Ureter (tissue), 1 donor: ENCODE data around the gene MTG2. TPM values are rescaled to one million over a fixed set of nuclear protein-coding genes. Genes with fewer than 3 reads are reported as not detected.

ENCODE experiments used
- DNase-seq: peaks from one replicate; pipeline ENCODE4 v3.0.0-alpha.2; 2020; ENCODE audit warnings: low spot score
- total RNA-seq: library from RNA; stranded (reverse); gene quantifications from one replicate; pipeline ENCODE4 v1.2.4, GENCODE V29; 2023
- donor health status: DM: yes; HTN: yes; CAD: no.

MTG2 gene
- total RNA-seq, 1 donor from 2014 or later = 35.5 TPM

DNA sequence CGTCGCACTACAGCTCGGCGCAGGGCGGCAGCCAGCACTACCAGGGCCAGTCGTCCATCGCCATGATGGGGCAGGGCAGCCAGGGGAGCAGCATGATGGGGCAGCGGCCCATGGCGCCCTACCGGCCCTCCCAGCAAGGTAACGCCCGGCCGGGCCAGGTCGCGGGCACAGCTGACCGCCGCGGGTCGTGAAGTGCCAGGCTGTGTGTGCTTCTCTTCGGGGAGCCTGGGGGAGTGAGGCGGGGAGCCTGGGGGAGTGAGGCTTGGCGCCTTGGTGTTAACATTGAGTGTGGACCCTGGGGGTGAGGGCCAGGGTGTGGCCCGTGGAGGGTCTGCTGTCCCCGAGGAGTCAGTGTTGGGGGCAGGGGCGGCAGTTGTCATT lies 19.4 kb upstream of the MTG2 start:
- DNase-seq = no peak

DNA sequence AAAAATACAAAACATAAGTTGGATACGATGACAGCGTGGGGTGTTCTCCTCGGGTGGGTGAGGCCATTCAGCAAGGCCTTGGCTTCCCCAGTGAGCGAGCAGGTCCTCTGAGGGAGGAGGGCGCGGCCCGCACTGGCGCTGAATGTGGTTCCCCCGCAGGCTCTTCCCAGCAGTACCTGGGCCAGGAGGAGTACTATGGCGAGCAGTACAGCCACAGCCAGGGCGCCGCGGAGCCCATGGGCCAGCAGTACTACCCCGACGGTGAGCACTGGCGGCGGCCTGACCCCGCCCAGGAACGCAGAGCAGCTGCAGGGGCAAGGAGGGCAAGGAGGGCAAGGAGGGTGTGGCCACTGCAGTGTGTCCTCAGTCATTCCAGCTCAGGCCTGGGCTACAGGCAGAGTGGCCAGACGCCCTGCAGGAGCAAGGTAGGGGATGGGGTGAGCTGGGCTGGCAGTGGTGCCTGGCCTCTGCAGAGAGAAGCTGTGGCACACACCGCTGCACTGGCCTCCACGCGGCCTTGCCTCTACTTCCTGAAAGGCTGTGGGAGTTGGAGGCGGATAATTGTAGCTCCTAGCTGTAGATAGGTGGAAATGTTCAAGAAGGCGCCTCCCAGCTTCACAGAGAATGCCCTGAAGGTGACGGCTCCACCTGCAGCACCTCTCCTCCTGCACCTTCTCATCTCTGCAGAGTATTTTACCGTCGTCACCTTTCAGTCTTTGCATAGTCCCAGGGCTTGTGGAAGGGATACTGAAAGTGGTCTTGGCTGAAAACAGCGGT lies 18.7 kb upstream of the MTG2 start:
- DNase-seq = no peak

DNA sequence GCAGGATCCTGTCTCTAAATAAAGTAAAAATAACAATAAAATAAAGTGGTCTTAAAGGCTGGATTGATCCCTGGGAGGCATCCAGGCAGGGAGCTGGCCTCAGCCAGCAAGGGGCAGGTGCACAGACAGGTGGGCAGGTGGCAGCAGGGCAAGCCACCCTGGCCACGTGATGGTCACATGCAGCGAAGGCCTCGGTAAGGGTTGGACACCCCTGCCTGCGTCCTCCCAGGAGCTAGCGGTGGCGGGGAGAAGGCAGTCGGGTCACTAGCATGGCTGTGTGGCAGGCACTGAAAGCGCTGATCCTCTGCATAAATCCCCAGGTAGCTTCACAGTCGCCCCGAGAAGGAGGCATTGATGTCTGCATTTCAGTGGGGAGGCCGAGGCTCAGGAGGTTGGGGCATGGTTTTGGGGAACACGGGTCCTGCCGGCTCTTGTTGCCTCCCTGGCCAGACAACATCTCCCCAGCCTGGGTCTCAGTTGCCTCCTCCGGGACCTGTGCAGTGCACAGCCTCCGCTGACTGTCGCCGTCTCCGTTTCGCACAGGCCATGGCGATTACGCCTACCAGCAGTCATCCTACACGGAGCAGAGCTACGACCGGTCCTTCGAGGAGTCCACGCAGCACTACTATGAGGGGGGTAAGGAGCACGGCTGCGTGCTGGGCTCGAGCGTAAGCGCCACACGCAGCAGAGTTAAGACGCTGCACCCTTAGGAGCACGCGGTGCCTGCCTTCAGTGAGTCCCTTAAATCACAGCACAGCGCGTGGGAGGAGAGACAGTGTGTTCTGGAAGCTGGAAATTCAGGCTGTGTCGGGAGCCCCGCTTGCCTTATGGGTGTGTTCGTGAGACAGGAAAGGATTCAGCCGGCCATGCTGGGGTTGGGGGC lies 17.7 kb upstream of the MTG2 start:
- no peak for DNase-seq

DNA sequence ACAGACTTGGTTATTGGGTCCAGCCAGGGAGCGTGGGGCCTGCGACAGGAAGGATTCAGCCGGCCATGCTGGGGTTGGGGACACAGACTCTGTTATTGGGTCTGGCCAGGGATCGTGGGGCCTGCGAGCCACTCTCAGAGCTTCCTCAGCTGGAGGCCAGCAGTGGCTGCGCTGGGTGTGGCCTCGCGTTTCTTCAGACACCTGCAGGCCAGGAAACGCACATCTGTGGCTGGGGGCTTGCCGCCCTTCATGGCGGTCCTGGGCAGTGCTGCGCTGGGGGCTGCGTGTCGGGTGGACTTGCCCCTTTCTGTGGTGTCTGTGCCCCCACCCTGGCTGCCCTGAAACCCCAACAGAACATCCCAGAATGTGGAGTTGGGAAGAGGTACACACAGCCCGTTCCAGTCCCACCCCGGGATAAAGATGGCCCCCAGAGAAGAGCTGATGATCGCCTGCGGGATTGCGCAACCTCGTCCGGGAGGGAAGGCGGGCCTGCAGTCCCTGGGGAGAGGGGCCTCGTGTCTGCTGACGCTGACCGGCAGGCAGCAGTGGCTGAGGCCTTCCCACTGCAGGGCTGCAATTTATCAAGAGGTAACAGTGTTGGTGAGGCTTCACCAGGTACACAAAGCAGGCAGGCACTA lies 16.9 kb upstream of the MTG2 start:
- no peak for DNase-seq

DNA sequence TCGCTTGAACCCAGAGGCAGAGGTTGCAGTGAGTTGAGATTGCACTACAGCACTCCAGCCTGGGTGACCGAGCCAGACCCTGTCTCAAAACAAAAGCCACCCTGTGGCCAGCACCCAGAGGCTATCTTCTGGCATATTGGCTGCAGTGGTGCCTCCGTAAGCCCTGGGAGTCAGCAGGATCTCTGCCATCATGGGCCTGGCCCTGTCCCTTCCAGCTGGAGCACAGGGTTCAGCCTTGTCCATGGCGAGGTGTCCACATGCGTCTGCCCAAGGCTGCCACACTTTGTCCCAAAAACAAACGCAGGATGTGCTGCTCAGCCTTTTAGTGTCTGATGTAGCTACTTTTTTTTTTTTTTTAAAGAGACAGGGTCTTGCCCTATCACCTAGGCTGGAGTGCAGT lies 15.4 kb upstream of the MTG2 start:
- no peak for DNase-seq

DNA sequence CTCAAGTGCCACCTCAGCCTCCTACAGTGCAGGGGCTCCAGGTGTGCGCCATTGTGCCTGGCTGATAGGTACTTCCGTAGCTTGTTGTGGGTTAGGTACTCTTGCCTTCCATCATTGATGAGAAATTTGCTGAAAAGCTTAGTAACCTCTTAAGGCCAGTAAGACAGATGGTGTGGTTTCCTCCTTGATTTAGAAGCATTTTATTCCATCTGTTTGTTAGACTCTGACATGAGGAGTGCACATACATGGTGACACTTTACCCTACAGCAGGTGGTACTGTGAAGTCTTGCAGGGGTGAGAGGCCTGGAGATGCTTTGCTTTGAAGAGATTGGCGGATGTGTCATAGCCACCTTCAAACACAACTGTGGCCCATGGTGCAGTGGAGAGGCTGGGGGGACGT lies 14.8 kb upstream of the MTG2 start:
- no peak for DNase-seq

DNA sequence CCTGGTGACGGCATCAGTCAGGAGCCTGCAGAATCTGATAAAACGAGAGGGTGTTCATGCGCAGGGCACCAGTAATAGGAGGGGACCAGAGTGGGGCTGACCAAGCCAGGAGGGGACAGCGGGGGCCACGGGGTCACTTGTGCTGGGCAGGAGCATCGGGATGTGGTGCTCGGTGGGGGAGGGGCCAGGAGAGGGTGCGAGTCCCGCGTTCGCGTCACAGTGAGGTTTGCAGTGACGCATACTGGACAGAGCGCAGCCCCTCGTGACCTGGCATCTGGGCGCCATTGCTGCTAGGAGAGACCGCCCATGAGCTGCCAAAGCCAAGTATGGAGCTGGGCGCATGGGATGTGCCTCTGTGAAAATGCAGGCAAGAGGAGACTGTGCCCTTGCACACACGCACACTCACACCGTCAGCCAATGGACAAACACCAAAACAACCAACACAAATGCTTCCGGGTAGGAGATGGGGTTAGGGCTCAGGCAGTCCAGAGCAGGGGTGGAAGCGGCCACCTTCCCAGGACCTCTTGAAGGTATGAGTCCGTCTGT lies 13.9 kb upstream of the MTG2 start:
- no peak for DNase-seq

DNA sequence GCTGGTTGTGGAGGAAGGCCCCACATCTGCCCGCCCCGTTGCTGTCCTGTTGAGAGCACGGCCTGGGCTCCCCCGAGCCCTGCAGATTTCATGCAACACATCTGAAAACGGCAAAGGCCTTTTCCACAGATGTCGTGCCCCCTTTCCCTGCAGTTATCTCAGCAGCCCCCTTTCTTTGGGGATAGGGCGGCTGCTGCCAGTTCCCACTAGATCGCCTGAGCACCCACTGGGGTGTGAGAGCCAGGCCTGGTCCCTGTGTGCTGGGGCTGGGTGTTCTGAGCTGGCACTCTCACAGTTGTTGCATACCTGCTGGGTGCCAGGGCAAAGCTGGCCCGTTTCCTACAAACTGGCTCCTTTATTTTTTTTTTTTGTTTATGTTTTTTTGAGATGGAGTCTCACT lies 12.3 kb upstream of the MTG2 start:
- DNase-seq = no peak

DNA sequence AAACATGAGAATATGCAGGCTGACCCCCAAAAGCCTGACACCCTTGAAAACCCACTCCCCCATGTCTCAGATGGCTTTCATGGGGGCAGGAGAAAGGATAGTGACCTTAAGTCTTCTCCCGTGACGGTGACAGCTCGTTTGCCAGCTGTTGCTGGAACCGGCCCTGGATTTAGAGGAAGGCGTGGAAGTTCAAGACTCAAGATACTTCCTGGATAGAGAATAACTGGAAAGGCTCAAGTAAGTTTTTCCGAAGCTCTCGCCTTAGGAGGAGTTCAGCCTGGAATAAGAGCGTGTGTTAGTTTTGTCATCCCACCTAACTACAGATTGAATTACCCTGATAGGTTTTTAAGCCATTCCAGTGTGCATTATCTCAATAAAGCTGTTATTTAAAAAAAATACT lies 11.6 kb upstream of the MTG2 start:
- DNase-seq = no peak

DNA sequence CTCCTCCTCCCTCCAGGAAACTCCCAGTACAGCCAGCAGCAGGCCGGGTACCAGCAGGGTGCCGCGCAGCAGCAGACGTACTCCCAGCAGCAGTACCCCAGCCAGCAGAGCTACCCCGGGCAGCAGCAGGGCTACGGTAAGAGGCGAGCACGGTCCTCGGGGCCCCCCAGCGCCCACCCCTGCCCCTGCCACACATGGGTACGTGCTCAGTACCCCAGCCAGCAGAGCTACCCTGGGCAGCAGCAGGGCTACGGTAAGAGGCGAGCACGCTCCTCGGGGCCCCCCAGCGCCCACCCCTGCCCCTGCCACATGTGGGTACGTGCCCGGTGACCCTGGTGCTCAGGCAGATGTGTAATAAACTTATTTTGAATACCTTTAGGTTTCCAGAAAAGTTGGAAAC lies 10.2 kb upstream of the MTG2 start:
- no peak for DNase-seq

DNA sequence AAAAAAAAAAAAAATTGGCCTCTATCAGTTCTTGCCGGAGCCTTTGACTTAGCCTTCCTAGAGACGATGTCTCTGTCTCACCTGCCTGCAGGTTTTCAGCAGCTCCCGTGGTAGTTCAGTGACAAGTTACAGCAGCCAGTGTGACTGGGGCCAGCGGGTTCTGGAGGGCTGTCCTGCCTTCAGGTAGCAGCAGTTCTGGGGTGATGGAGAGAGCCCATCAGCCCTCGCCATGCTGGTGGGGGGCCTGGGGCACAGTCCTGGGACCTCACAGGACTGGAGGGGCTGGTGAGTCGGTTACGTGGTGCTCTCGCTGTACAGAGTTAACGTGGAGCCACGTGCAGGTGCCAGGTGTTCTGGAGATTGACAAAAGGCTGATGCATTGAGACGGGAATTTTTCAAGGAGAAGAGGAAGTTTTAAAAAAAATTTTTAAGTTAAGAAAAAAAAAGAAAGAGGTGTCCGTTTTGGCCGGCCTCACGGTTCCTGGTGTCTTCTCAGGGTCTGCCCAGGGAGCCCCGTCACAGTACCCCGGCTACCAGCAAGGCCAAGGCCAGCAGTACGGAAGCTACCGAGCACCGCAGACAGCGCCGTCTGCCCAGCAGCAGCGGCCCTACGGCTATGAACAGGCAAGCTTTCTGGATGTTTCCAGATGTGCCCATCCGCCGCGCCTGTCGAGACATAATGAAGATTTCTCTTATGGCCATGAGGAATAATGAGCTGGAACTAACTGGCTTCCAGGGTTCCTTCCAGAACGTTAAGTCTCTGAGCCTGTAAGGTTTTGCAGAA lies 8.6 kb upstream of the MTG2 start:
- DNase-seq = no peak

DNA sequence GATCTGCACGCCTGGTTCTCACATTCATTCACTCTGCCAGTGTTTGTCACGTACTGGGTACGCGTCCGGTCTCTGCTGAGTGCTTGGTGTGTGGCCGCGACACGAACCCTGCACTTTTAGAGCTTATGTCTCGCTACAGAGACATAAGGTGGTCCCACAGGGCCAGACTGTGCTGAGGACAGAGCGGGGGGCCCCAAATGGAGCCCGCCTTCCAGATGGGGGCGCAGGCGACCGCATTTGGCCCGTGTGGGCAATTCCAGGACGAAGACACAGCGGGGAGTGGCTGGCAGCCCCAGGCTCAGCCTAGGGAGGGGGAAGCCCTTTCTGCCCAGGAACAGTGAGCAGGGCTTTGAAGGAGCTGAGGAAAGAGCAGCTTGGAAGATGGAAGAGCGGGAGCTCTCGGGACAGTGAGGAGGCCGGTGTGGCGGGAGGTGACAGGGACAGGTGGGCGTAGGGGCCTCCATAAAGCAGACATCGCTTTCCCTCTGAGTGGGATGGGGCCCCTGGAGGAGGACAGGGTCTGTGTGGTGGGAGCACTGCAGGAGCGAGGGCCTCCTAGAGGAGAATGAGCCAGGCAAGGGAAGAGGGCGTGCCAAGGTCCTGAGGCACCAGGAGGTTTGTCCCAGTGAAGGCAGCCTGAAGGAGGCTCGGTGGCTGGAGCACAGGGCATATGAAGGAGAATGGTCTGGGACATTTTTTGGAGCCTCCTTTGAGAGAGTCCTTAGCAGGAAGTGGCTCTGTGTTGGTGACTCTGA lies 7.8 kb upstream of the MTG2 start:
- no peak for DNase-seq

DNA sequence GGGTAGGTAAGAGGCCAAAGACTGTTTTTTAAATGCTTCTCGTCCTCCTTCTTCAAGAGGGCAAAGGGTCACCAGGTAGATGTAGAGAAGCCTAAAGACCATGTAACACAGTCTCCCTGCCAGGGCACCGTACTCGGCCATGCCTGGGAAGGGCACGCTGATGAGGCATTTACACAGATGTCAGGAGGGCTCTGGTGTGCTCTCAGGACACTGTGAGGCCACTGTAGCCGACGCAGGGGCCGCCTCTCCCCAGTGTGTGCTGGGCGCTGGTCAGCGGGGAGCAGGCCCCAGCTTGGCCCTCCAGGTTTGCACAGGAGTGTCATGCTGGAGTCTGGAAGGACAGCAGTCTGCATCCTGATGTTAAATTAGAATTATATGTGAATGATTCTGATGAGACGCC lies 7.1 kb upstream of the MTG2 start:
- no peak for DNase-seq

DNA sequence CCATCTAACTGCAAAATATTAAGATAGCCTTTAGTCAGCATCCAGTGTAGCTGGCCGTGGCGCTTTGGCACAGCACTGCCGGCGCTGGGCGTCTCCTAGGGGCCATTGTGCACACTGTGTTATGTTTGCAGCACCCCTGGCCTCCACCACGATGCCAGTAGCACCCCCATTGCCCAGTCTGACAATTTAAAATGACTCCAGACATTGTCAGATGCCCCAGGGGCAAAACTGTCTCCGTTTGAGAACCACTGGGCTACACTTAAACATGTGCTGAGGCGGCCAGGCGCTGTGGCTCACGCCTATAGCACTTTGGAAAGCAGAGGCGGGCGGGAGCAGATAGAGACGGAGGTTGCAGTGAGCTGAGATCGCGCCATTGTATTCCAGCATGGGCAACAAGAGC lies 6.0 kb upstream of the MTG2 start:
- no peak for DNase-seq

DNA sequence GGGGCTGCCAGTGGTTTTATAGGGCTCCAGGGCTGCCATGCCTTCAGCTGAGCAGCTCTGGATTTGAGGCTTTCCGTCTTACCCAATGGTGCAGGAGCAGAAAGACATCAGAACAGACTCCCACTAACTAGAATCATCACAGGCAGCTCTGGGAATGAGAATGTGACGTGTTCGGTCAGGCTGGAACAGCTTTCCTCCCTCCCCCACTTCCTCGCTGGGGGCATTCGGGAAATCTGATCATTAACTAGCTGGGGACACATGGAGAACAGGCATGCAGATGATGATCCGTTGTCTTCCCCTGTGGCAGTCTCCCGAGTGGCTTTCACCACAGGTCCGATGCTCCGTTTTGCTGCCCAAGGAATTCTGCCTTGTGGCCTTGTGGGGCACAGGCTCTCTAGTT lies 5.5 kb upstream of the MTG2 start:
- no peak for DNase-seq

DNA sequence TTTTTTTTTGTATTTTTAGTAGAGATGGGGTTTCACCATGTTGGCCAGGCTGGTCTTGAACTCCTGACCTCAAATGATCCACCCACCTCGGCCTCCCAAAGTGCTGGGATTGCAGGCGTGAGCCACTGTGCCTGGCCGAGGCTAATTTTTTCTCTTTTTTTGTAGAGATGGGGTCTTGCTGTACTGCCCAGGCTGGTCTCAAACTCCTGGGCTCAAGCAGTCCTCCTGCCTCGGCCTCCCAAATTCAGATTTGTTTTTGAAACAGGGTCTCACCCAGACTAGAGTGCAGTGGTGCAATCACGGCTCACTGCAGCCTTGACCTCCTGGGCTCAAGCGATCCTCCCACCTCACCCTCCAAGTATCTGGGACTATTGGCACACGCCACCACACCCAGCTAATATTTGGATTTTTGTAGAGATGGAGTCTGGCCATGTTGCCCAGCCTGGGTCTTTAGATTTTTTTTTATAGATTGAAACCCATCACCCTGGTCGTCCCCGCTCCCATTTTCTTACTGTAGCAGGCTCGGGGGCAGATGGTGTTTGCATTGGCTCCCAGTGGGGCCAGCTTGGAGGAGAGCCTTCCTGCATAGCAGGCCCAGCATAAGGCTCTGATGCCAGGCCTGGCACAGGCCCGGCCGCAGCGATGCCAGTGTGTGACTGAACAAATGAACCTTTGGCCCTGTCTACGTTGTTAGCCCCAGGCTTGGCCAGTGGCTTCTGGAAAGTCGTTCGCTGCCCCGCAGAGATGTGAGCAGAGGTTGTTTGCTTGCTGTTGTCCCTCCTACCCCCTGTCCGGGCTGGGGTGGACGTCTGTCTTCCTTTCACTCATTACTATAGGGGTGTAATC lies 4.3 kb upstream of the MTG2 start:
- no peak for DNase-seq

DNA sequence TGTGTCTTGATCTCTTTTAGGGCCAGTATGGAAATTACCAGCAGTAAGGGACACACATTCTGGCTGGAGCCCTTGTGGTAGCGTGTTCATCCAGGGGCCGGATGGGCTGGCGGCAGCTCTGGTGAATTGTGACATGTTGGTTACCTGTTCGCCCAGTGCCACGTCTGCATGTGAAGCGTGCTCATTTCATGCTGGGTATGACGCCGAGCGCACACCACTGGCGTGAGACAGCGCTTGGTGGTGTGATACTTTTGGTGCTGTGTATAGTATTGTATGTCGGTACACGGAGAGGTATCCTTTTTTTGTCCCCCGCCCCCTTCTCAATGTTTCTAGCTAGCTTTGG lies 3.7 kb upstream of the MTG2 start:
- no peak for DNase-seq

DNA sequence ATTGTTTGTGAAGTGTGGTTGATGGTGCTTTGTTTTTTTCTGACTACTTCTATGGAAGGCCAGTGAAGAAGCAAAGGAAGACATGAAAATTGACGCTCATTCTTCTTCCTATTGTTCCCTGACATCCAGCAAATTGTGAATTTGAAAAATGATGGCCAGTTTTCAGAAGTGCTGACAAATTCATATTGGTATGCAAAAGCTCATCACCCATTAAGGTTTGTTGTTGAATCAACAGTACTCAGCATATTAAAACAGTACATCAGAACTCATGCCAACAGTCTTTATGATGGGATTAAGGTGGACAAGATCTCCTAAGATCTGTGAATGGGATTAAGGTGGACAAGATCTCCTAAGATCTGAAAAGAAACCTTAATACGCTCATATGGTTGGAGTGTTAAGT lies 1.0 kb upstream of the MTG2 start:
- DNase-seq = no peak

DNA sequence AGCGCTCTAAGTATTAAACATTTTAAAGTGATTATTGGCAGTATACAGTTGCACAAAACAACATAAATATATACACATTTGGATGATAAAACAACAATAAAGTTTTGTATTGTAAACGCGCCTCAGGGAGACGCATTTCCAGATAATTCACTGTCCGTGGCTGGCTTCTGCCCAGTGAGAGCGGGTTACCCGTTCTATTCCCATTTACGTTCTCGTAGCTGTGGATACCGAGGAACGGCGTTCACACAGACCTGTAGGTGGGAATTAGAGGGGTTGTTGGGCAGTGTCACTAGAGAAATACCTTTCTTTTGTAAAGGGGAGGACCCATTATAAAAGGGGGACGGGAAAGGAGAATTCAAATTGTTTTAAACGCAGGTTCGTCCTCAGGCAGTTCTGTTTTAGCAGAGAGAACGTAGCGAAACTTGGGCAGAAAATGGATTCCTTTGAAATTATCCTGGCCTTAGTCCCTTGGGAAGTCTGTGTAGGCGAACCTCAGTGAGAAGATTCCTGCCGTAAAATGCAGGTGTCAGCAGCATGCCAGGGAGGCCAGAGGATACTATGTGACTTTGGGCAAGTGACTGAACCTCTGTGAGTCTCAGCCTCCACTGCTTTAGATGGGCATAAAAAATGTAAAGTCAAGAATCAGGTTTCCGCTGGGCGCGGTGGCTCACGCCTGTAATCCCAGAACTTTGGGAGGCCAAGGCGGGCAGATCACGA lies 756 bp downstream of the MTG2 start:
- no peak for DNase-seq

DNA sequence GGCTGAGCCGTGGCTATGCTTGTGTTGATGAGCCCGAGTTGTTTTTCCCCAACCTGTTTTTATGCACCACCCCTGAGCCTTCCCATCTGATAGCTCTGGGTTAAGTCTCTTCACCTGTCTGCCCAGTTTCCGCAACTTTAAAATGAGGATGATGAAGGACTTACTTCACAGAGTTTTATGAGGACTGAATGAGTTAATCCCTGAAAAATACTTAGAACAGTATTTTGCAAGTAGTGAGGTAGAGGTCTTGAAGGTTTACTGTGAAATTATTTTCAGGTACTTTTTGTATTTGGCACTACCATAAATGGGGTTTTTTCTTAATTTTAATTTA lies 3.2 kb downstream of the MTG2 start:
- DNase-seq = no peak
